GM12874 (cell line): ENCODE results near the gene CMTM8.

Experiments
- TF ChIP-seq, protein P1 (sequence below): IDR thresholded peaks from 2 replicates; pipeline ENCODE4 v1.5.1; 2011; ENCODE audit warnings: low read depth, mild to moderate bottlenecking, control low read depth, low read length, moderate library complexity; ENCODE audit not compliant: insufficient read depth

The CMTM8 gene

DNA sequence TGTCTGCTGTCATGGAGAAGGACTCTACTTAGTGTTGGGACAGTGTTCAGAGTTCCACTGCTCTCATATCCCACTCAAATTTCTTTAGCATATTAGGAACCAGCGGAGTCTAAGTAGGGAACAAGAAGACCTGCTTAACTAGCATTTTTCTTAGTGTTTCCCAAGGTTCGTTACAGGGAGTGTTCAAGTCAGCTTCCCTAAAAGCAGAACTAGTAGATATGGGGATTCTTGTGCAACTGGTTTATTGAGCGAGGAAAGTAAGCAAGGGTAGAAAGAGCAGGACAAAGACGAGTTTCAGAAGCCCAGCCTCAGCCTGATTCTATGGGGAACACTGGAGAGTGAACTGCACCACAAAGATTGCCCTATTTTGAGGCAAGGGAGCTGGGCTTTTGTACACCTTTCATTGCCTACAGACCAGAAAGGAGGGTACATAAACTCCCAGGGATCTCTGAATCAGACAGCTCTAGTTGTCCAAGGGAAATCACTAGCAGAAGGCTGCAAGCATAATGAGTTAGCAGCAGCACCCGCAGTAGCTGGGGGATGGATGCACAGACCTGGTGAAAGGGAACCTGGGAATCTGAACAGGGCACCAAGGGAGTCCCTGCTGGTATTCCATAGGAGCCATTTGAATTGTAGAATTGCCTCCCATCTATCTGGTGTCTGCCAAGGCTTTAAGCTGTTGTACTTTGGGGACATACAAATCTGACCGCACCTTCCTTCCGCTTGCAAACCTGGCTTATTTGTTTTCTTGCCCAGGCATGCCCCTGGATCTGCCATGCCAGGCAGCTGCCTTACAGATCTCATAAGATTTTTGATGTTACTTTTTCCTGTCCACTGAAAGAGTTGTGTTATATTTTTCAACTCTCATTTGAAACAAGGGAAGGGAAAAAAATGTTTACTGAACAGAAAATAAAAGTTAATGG lies 168.3 kb downstream of the CMTM8 start:
- TF ChIP-seq, protein P1, sequence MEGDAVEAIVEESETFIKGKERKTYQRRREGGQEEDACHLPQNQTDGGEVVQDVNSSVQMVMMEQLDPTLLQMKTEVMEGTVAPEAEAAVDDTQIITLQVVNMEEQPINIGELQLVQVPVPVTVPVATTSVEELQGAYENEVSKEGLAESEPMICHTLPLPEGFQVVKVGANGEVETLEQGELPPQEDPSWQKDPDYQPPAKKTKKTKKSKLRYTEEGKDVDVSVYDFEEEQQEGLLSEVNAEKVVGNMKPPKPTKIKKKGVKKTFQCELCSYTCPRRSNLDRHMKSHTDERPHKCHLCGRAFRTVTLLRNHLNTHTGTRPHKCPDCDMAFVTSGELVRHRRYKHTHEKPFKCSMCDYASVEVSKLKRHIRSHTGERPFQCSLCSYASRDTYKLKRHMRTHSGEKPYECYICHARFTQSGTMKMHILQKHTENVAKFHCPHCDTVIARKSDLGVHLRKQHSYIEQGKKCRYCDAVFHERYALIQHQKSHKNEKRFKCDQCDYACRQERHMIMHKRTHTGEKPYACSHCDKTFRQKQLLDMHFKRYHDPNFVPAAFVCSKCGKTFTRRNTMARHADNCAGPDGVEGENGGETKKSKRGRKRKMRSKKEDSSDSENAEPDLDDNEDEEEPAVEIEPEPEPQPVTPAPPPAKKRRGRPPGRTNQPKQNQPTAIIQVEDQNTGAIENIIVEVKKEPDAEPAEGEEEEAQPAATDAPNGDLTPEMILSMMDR: no peak

DNA sequence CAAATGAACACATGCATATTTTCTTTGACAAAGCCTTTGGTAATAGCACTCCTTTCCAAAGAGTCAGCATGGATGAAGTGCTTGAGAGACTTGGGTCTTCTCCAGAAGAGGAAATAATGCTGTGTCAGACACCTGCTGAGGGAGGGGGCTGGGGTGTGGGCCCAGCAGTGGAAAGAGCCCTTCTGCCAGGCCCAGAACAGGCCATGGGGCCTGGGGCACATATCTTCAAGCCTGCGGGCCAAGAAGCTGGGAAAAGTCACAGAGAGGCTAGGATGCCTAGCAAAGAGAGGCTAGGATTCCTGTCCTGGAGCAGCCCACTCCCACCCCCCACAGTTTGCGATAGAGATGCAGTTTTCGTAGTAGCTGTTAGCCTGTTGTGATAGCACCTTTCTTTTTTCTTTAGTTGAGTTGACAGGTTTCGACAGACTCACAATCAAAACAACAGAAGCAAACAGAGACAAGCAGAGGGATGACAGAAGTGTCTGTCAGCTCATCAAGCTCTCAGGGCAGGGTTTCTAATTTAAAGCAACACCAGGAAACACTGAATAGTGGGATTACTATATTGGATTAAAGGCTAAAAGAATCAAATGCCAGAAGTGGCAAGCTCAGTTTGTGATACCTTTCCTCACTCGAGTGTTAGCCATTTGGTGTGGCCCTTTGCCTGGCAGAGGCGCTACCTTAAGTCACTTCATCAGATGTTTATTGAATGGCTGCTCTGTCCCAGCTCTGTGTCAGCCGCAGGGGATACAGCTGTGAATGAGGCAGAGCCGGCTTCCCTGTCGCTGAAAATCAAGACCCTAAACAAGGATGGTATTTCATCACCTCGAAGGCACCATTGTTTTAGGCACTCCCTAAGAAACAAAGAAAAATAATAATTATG lies 172.1 kb downstream of the CMTM8 start:
- TF ChIP-seq, protein P1: no peak

DNA sequence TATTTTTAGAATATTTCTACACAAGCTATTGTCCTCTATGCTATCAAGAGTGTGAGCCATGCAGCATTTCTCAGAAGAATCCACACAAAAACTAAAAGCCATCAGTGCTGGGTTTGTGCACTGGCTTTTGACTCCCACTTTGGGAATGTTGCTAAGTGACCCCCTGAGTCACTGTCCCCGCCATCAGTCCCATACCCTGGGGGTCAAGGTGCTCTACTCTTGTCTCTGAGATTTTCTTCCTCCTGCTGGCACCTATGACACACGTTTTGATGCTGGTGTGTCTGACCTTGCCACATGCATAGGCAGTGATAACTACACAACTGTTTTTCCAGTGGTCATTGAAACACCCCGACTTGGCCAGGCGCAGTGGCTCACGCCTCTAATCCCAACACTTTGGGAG lies 173.0 kb downstream of the CMTM8 start:
- TF ChIP-seq, protein P1: no peak

DNA sequence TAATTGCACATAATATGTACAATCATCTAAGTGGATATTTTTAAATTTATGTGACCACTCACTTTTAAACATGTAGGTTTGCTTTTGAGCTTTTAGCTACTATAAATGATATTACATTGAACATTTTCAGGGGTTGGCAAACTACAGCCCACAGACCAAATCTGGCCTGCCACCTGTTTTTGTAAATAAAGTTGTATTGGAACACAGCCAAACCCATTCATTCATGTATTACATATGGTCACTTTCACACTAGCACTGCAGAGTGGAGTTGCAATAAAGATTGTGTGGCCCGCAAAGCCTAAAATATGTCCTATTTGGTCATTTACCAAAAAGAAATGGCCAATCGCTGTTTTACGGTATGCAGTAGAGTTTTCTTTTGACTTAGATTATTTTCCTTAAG lies 174.4 kb downstream of the CMTM8 start:
- TF ChIP-seq, protein P1: no peak

DNA sequence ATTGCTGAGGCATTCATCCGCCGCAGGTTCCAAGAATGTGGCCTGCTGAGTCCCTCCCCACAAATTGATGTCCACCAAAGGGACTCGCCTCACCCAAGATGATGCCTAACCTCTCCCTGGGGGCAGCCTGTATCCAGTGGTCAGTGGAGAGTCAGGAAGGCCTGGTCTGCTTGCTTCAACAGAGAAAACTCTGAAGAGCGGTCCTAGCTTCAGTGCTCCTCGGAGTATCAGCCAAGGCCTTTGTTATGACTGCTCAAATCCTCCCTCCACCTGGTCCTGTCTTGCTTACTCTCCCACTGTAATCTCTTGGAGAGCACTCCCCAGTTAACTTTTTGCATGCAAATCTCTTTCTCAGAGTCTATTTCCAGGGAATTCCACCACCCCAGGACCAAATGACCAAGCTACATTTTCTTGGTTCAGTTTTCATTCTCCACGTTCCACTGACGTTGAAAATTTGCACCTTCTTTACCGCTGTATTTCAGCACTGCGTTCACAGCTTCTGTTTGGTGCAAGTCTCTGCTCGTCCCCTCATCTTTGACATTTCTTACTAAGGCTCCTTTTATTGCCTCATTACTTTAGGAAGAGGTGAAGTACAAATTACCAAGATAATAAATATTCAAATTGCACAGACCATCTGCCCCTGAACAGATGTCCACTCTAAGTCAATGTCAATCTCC lies 175.5 kb downstream of the CMTM8 start:
- TF ChIP-seq, protein P1: no peak

DNA sequence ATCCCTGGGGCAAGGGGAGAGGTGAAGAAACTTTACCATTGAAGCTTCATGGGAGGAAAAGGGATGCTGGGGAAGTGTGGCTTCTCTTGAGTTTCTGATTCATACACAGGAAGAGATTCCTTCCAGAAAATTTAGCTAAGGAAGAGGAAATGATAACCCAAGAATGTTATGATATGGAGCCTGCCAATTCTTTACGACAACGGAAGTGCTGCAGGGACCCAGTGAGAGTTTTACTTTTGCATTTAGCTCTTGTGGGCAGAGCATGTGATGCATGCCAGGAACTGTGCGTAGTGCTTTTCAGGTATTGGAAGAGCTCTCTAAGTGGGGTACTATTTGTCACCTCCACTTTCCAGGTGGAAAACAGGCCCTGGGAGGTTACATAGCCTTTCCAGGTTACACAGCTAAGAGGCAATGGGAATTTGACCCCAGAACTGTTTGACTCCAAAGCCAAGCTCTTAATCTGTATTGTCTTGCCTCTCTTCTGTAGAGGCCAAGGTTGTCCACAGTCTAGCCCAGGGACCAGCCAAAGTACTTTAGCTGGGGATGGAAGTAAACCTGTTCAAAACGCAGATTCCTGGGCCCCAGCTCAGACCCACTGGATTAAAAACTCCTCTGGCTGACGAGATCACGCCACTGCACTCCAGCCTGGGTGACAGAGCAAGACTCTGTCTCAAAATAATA lies 176.2 kb downstream of the CMTM8 start:
- TF ChIP-seq, protein P1: no peak
